ENCODE measurements around the gene SEZ6L. TPM values are rescaled to one million over a fixed set of nuclear protein-coding genes. Genes with fewer than 3 reads are reported as not detected.

The SEZ6L gene
- total RNA-seq, 1 experiment from 2014 or later, result not detected

GRCh38 chr22:26428515-26429457 is 259.5 kb downstream of the SEZ6L start, which contains the start of gene ASPHD2:
Gene ASPHD2, plus strand, starts transcription at chr22:26429260. Its CDS starts 4,356 bp downstream, at chr22:26433616.
- peak; percentile 89 for ATAC-seq
- TF ChIP-seq EZH2phosphoT487 (IDR thresholded peaks at IDR 0.05; ENCODE audit: borderline replicate concordance), result no peak
- TF ChIP-seq EZH2 (IDR thresholded peaks at IDR 0.05), result no peak
- TF ChIP-seq POLR2AphosphoS5 (IDR thresholded peaks at IDR 0.05; ENCODE audit: low read depth, low read length), result peak; percentile 44
- TF ChIP-seq, protein P1, sequence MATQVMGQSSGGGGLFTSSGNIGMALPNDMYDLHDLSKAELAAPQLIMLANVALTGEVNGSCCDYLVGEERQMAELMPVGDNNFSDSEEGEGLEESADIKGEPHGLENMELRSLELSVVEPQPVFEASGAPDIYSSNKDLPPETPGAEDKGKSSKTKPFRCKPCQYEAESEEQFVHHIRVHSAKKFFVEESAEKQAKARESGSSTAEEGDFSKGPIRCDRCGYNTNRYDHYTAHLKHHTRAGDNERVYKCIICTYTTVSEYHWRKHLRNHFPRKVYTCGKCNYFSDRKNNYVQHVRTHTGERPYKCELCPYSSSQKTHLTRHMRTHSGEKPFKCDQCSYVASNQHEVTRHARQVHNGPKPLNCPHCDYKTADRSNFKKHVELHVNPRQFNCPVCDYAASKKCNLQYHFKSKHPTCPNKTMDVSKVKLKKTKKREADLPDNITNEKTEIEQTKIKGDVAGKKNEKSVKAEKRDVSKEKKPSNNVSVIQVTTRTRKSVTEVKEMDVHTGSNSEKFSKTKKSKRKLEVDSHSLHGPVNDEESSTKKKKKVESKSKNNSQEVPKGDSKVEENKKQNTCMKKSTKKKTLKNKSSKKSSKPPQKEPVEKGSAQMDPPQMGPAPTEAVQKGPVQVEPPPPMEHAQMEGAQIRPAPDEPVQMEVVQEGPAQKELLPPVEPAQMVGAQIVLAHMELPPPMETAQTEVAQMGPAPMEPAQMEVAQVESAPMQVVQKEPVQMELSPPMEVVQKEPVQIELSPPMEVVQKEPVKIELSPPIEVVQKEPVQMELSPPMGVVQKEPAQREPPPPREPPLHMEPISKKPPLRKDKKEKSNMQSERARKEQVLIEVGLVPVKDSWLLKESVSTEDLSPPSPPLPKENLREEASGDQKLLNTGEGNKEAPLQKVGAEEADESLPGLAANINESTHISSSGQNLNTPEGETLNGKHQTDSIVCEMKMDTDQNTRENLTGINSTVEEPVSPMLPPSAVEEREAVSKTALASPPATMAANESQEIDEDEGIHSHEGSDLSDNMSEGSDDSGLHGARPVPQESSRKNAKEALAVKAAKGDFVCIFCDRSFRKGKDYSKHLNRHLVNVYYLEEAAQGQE (IDR thresholded peaks at IDR 0.05; ENCODE audit: low read depth), result no peak
- TF ChIP-seq, protein P2, sequence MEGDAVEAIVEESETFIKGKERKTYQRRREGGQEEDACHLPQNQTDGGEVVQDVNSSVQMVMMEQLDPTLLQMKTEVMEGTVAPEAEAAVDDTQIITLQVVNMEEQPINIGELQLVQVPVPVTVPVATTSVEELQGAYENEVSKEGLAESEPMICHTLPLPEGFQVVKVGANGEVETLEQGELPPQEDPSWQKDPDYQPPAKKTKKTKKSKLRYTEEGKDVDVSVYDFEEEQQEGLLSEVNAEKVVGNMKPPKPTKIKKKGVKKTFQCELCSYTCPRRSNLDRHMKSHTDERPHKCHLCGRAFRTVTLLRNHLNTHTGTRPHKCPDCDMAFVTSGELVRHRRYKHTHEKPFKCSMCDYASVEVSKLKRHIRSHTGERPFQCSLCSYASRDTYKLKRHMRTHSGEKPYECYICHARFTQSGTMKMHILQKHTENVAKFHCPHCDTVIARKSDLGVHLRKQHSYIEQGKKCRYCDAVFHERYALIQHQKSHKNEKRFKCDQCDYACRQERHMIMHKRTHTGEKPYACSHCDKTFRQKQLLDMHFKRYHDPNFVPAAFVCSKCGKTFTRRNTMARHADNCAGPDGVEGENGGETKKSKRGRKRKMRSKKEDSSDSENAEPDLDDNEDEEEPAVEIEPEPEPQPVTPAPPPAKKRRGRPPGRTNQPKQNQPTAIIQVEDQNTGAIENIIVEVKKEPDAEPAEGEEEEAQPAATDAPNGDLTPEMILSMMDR (IDR thresholded peaks at IDR 0.05 in 2 of 3, conservative IDR thresholded peaks at IDR 0.05 in 1 of 3; ENCODE audit: borderline replicate concordance in 1 of 3, insufficient read depth in 1 of 3, low read depth in 2 of 3, low read length in 2 of 3), result no peak
- TF ChIP-seq CBX3 (IDR thresholded peaks at IDR 0.05; ENCODE audit: low read depth), result no peak
- no peak for TF ChIP-seq SIN3A (IDR thresholded peaks at IDR 0.05; ENCODE audit: low read depth)
- no peak for TF ChIP-seq YY1 (IDR thresholded peaks at IDR 0.05; ENCODE audit: extremely low read depth, insufficient replicate concordance, low read depth, low read length)
- TF ChIP-seq ZFX (IDR thresholded peaks at IDR 0.05), result peak; percentile 52; the same call in 1 of the 2 replicates
- no peak for TF ChIP-seq ELF1 (IDR thresholded peaks at IDR 0.05; ENCODE audit: borderline replicate concordance, low read depth)
- TF ChIP-seq ATF3 (IDR thresholded peaks at IDR 0.05), result no peak
- TF ChIP-seq FOSL1 (IDR thresholded peaks at IDR 0.05; ENCODE audit: low read depth), result no peak
- TF ChIP-seq EGR1 (IDR thresholded peaks at IDR 0.05; ENCODE audit: low read depth), result no peak
- no peak for TF ChIP-seq ZNF274 (IDR thresholded peaks at IDR 0.05; ENCODE audit: low read depth, low read length)
- no peak for TF ChIP-seq SRF (IDR thresholded peaks at IDR 0.05; ENCODE audit: low read depth)
- TF ChIP-seq POLR2A (IDR thresholded peaks at IDR 0.05; ENCODE audit: borderline replicate concordance, extremely low read depth, insufficient read depth, insufficient read length), result peak; percentile 35
- TF ChIP-seq TCF7L2 (IDR thresholded peaks at IDR 0.05; ENCODE audit: borderline replicate concordance, extremely low read depth, insufficient read depth, insufficient read length), result no peak
- H3K36me3 ChIP-seq (ENCODE audit: control insufficient read depth in 1 of 2, insufficient read depth in 2 of 2, low read length in 2 of 2), result no peaks in the 10 kb centered on the region
- H2AFZ ChIP-seq (ENCODE audit: low read depth, low read length, poor library complexity, severe bottlenecking), result peak within 1 kb of the TSS; percentile 94
- peak within 1 kb of the TSS; percentile 67 to 71 for H3K4me3 ChIP-seq (replicated peaks in 1 of 2; ENCODE audit: low read depth in 1 of 2, low read length in 2 of 2)
- no peaks in the 10 kb centered on the region for H4K20me1 ChIP-seq (ENCODE audit: insufficient read depth)
- intact Hi-C loops (cut with micrococcal nuclease), result no loop called here
- no peaks in the 10 kb centered on the region for H3K9me2 ChIP-seq (ENCODE audit: insufficient read depth)
- peak within 1 kb of the TSS; percentile 36 for H3K27ac ChIP-seq (ENCODE audit: low read depth, low read length)
- H3K4me2 ChIP-seq (ENCODE audit: low read length), result peak within 1 kb of the TSS; percentile 89
- no peaks in the 10 kb centered on the region; a peak in 1 of 4 replicates for H3K9me3 ChIP-seq (ENCODE audit: control insufficient read depth in 1 of 2, insufficient read depth in 1 of 2, low read depth in 1 of 2, low read length in 2 of 2)
- peak within 1 kb of the TSS; percentile 47 for H3K9ac ChIP-seq (ENCODE audit: low read length)
- peaks cover 6 to 17% of the 10 kb centered on the region in 2 experiments for H3K4me1 ChIP-seq (ENCODE audit: control insufficient read depth in 1 of 2, insufficient read depth in 2 of 2, low read length in 2 of 2)
- CTCF ChIA-PET, result interaction anchor here (1.0 to 1.5 kb wide), 2 partner anchors 9 to 62 kb away, joined by 3 read pairs; no protein-coding TSS in a partner anchor
- no peaks in the 10 kb centered on the region; the same call in 1 of the 2 replicates for H3K27me3 ChIP-seq (ENCODE audit: insufficient read depth, low read length)
- POLR2A ChIA-PET, result no interaction called here
- DNase-seq (ENCODE audit: low read depth, low spot score), result no peak
- no peaks in the 10 kb centered on the region for H3K79me2 ChIP-seq (ENCODE audit: insufficient read depth, low read length)
- RAD21 ChIA-PET (ENCODE audit: low non-redundant PET in 1 of 2, low total read pairs in 2 of 2, uncharacterized antibody in 2 of 2, unreplicated experiment in 2 of 2), result no interaction called here
- BruUV-seq (replicated peaks), result no TSS peak

Measured in HCT116 (cell line).